GM23248 (cell line): ENCODE results near the gene COX6A1. TPM values are rescaled to one million over a fixed set of nuclear protein-coding genes. Genes with fewer than 3 reads are reported as not detected.
"Not testable (repeated sequence)": the region's sequence is repeated elsewhere in the genome, so short reads cannot be mapped to it uniquely, and the experiment has no call there.

Source experiments
- DNase-seq: peaks from one replicate; pipeline ENCODE4 v3.0.0-alpha.2; 2015
- H2AFZ ChIP-seq: fragments of 200-600 bp; sonication (generic); 2 replicates; pipeline ENCODE4 v1.6.1; 2016; ENCODE audit warnings: antibody characterized with exemption
- H3F3A ChIP-seq: fragments of 200-600 bp; sonication (generic); 2 replicates; pipeline ENCODE4 v1.6.1; 2016; ENCODE audit warnings: mild to moderate bottlenecking, antibody characterized with exemption, mixed run types; ENCODE audit not compliant: insufficient read depth
- H3K27ac ChIP-seq: fragments of 200-600 bp; sonication (generic); 2 replicates; pipeline ENCODE4 v1.5.1; 2016; ENCODE audit warnings: mild to moderate bottlenecking
- H3K27me3 ChIP-seq: fragments of 200-600 bp; sonication (generic); replicated peaks from 2 replicates; pipeline ENCODE4 v1.6.1; 2016; ENCODE audit warnings: mild to moderate bottlenecking; ENCODE audit not compliant: insufficient read depth
- H3K36me3 ChIP-seq: fragments of 200-600 bp; sonication (generic); 2 replicates; pipeline ENCODE4 v1.6.1; 2016; ENCODE audit warnings: low read depth, mild to moderate bottlenecking
- H3K4me1 ChIP-seq: fragments of 200-600 bp; sonication (generic); 2 replicates; pipeline ENCODE4 v1.6.1; 2016; ENCODE audit warnings: mild to moderate bottlenecking; ENCODE audit not compliant: insufficient read depth
- H3K4me2 ChIP-seq: fragments of 200-600 bp; sonication (generic); one replicate; pipeline ENCODE4 v1.6.1; 2016; ENCODE audit warnings: mild to moderate bottlenecking; ENCODE audit not compliant: unreplicated experiment
- H3K4me3 ChIP-seq: fragments of 200-600 bp; sonication (generic); 2 replicates; pipeline ENCODE4 v1.5.1; 2016; ENCODE audit warnings: mild to moderate bottlenecking
- H3K79me2 ChIP-seq: fragments of 200-600 bp; sonication (generic); 2 replicates; pipeline ENCODE4 v1.6.1; 2016; ENCODE audit warnings: mild to moderate bottlenecking; ENCODE audit not compliant: insufficient read depth
- H3K9ac ChIP-seq: fragments of 200-600 bp; sonication (generic); 2 replicates; pipeline ENCODE4 v1.6.1; 2016; ENCODE audit warnings: mild to moderate bottlenecking
- H3K9me2 ChIP-seq: fragments of 200-600 bp; sonication (generic); 2 replicates; pipeline ENCODE4 v1.6.1; 2016; ENCODE audit warnings: mixed run types, mild to moderate bottlenecking, moderate library complexity; ENCODE audit not compliant: insufficient read depth
- H3K9me3 ChIP-seq: fragments of 200-600 bp; sonication (generic); one replicate; pipeline ENCODE4 v1.6.1; 2017; ENCODE audit warnings: low read depth
- H4K20me1 ChIP-seq: fragments of 200-600 bp; sonication (generic); 2 replicates; pipeline ENCODE4 v1.6.0; 2016; ENCODE audit not compliant: insufficient read depth
- EZH2 ChIP-seq: fragments of 200-600 bp; sonication (generic); IDR thresholded peaks from 2 replicates; pipeline ENCODE4 v1.6.1; 2018; ENCODE audit warnings: antibody characterized with exemption, mild to moderate bottlenecking; ENCODE audit not compliant: insufficient read depth, poor library complexity, severe bottlenecking
- EZH2phosphoT487 ChIP-seq: fragments of 200-600 bp; sonication (generic); IDR thresholded peaks from 2 replicates; pipeline ENCODE4 v1.6.1; 2018; ENCODE audit warnings: antibody characterized with exemption, moderate library complexity, mild to moderate bottlenecking, low read depth; ENCODE audit not compliant: insufficient read depth
- WGBS, 2 experiments: methylation state at CpG; one replicate each; pipeline ENCODE4 v1.1.6; 2015 to 2017; ENCODE audit warnings: low lambda C conversion rate in 2 of 2, low coverage in 1 of 2; ENCODE audit errors: missing lambda C conversion rate in 2 of 2; 5-methylcytosine and 5-hydroxymethylcytosine counted together
- in situ Hi-C: fragments of 300-500 bp; cut with MboI; formaldehyde crosslinking; loops from 2 replicates; pipeline ENCODE4 v1.15.0; 2020
- polyA plus RNA-seq: library from polyadenylated mRNA; unstranded; fragments of >200 nt; fragmentation: Nextera tagmentation; extraction: Ambion mirVana; gene quantifications from 2 replicates; pipeline ENCODE4 v1.2.1, GENCODE V29; 2016
- total RNA-seq: library from RNA; depleted of rRNA; stranded (reverse); fragments of >200 nt; shearing (Covaris generic); gene quantifications from 2 replicates; pipeline ENCODE4 v1.2.3, GENCODE V29; 2014

The COX6A1 gene
- total and polyA plus RNA-seq, 2 experiments from 2014 or later = 358 to 806 TPM

GRCh38 chr12:120444676-120445075 is 6.8 kb downstream of the COX6A1 start:
- Histone ChIP-seq H3K79me2 (peaks cover 93% of the 10 kb centered on the region), H4K20me1 (no peaks in the 10 kb centered on the region), H3K9me2 (no peaks in the 10 kb centered on the region), H3K4me3 (peak overlapping the region; percentile 99; the same call in 1 of the 2 replicates), H2AFZ (no peak overlapping the region), H3K27ac (no peak overlapping the region), H3F3A (peaks cover 34% of the 10 kb centered on the region), H3K4me2 (no peak overlapping the region), H3K36me3 (peaks cover 22% of the 10 kb centered on the region), H3K4me1 (peaks cover 11% of the 10 kb centered on the region), H3K9ac (no peak overlapping the region), H3K9me3 (no peaks in the 10 kb centered on the region), H3K27me3 (no peaks in the 10 kb centered on the region)
- 88 to 90% methylated on average over 2 of the region's 2 CpGs for WGBS, 2 experiments
- in situ Hi-C loops = no loop called here
- no peak for DNase-seq
- TF ChIP-seq EZH2 = no peak
- no peak for TF ChIP-seq EZH2phosphoT487

GRCh38 chr12:120445911-120446843 is 8.3 kb downstream of the COX6A1 start, which contains the start of the genes GATC and TRIAP1:
Gene GATC, plus strand, starts transcription at chr12:120446444. Its CDS starts 37 bp downstream, at chr12:120446481.
Gene TRIAP1, minus strand, starts transcription at chr12:120446384. Its CDS starts 12 bp downstream, at chr12:120446372.
- Histone ChIP-seq H3K9me3 (no peaks in the 10 kb centered on the region), H3K27me3 (no peaks in the 10 kb centered on the region), H3K4me2 (peak within 1 kb of the TSS; percentile 84), H3K36me3 (peaks cover 17% of the 10 kb centered on the region), H4K20me1 (no peaks in the 10 kb centered on the region), H3K9me2 (no peaks in the 10 kb centered on the region), H3K27ac (peak within 1 kb of the TSS; percentile 72), H2AFZ (peak within 1 kb of the TSS; percentile 97), H3K79me2 (peaks cover 92% of the 10 kb centered on the region), H3K9ac (peak within 1 kb of the TSS; percentile 95), H3K4me3 (peak within 1 kb of the TSS; percentile 99), H3K4me1 (peaks cover 5% of the 10 kb centered on the region; the same call in 1 of the 2 replicates), H3F3A (peaks cover 27% of the 10 kb centered on the region)
- peak; percentile 88 for DNase-seq
- WGBS, 2 experiments = 1 to 2% methylated on average over 72 to 73 of the region's 73 CpGs
- TF ChIP-seq EZH2 (no peak), EZH2phosphoT487 (no peak)
- in situ Hi-C loops = no loop called here

- H3K27me3 ChIP-seq, H3K9me3 ChIP-seq, in situ Hi-C loops, DNase-seq, H3K9me2 ChIP-seq, H3K4me1 ChIP-seq, H4K20me1 ChIP-seq: not testable (repeated sequence)
- peak overlapping the region; percentile 99 for H3K4me3 ChIP-seq
- peak overlapping the region; percentile 97 for H2AFZ ChIP-seq
- WGBS, 2 experiments = 6 to 11% methylated on average over 16 to 17 of the region's 17 CpGs
- peaks cover 27% of the 10 kb centered on the region for H3F3A ChIP-seq
- H3K27ac ChIP-seq = peak overlapping the region; percentile 72
- peak overlapping the region; percentile 84 for H3K4me2 ChIP-seq
- H3K9ac ChIP-seq = peak overlapping the region; percentile 95
- H3K79me2 ChIP-seq = peaks cover 90% of the 10 kb centered on the region
- peaks cover 17% of the 10 kb centered on the region for H3K36me3 ChIP-seq
Measured at GRCh38 chr12:120446844-120447178, 8.9 kb downstream of the COX6A1 start.

- WGBS, 2 experiments = 85 to 86% methylated on average over 4 of the region's 4 CpGs
- Histone ChIP-seq H3K79me2 (peaks cover 92% of the 10 kb centered on the region), H2AFZ (no peak overlapping the region), H3K9ac (peak overlapping the region; percentile 95; the same call in 1 of the 2 replicates), H3K4me2 (no peak overlapping the region), H3K27me3 (no peaks in the 10 kb centered on the region), H3F3A (peaks cover 24% of the 10 kb centered on the region), H3K4me3 (peak overlapping the region; percentile 99), H3K36me3 (peaks cover 14% of the 10 kb centered on the region; the same call in 1 of the 2 replicates), H4K20me1 (no peaks in the 10 kb centered on the region), H3K9me2 (no peaks in the 10 kb centered on the region), H3K4me1 (peaks cover 5% of the 10 kb centered on the region; the same call in 1 of the 2 replicates), H3K9me3 (no peaks in the 10 kb centered on the region), H3K27ac (no peak overlapping the region)
- DNase-seq = no peak
- in situ Hi-C loops = no loop called here
- no peak for TF ChIP-seq EZH2
- TF ChIP-seq EZH2phosphoT487 = no peak
Measured at GRCh38 chr12:120447992-120448391, 10.1 kb downstream of the COX6A1 start.

- peak; percentile 20 for DNase-seq
- H3K9ac ChIP-seq, H3K4me3 ChIP-seq, H3K9me3 ChIP-seq, in situ Hi-C loops, H4K20me1 ChIP-seq, H3K4me2 ChIP-seq, H2AFZ ChIP-seq, H3K9me2 ChIP-seq, H3K27ac ChIP-seq, H3K27me3 ChIP-seq, H3K4me1 ChIP-seq: not testable (repeated sequence)
- WGBS, 2 experiments = 83 to 84% methylated on average over 5 of the region's 5 CpGs
- H3K79me2 ChIP-seq = peaks cover 56% of the 10 kb centered on the region
- peaks cover 15% of the 10 kb centered on the region for H3K36me3 ChIP-seq
- H3F3A ChIP-seq = peaks cover 32% of the 10 kb centered on the region
Measured at GRCh38 chr12:120452524-120452923, 14.6 kb downstream of the COX6A1 start.
